Smooth muscle cell (in vitro differentiated cells): ENCODE data around the gene FYN. TPM values are rescaled to one million over a fixed set of nuclear protein-coding genes. Genes with fewer than 3 reads are reported as not detected.

Experiments
- DNase-seq: peaks from one replicate; lab custom pipeline; 2025; ENCODE audit not compliant: unreplicated experiment; lab: John Stamatoyannopoulos, UW
- H2AFZ ChIP-seq: fragments of 200-600 bp; sonication (generic); 2 replicates; pipeline ENCODE4 v1.6.0; 2016; ENCODE audit warnings: antibody characterized with exemption, low read depth, mild to moderate bottlenecking
- H3F3A ChIP-seq: fragments of 200-600 bp; sonication (generic); 2 replicates; pipeline ENCODE4 v1.6.0; 2017; ENCODE audit warnings: antibody characterized with exemption, low read depth
- H3K27ac ChIP-seq: fragments of 200-600 bp; sonication (generic); 2 replicates; pipeline ENCODE4 v1.5.1; 2016; ENCODE audit warnings: low read depth, mild to moderate bottlenecking
- H3K27me3 ChIP-seq: fragments of 200-600 bp; sonication (generic); 2 replicates; pipeline ENCODE4 v1.6.1; 2016; ENCODE audit warnings: low read depth, mild to moderate bottlenecking
- H3K36me3 ChIP-seq: fragments of 200-600 bp; sonication (generic); 2 replicates; pipeline ENCODE4 v1.5.1; 2016; ENCODE audit warnings: low read depth
- H3K4me1 ChIP-seq: fragments of 200-600 bp; sonication (generic); 2 replicates; pipeline ENCODE4 v1.5.1; 2016; ENCODE audit warnings: low read depth
- H3K4me2 ChIP-seq: fragments of 200-600 bp; sonication (generic); 2 replicates; pipeline ENCODE4 v1.6.0; 2016; ENCODE audit warnings: mild to moderate bottlenecking
- H3K4me3 ChIP-seq: fragments of 200-600 bp; sonication (generic); 2 replicates; pipeline ENCODE4 v1.5.1; 2016; ENCODE audit warnings: mild to moderate bottlenecking
- H3K79me2 ChIP-seq: fragments of 200-600 bp; sonication (generic); 2 replicates; pipeline ENCODE4 v1.6.0; 2016; ENCODE audit warnings: low read depth, mild to moderate bottlenecking
- H3K9ac ChIP-seq: fragments of 200-600 bp; sonication (generic); 2 replicates; pipeline ENCODE4 v1.6.0; 2016; ENCODE audit warnings: low read depth
- H3K9me3 ChIP-seq: fragments of 200-600 bp; sonication (generic); replicated peaks from 2 replicates; pipeline ENCODE4 v1.5.1; 2016; ENCODE audit warnings: low read depth
- H4K20me1 ChIP-seq: fragments of 200-600 bp; sonication (generic); 2 replicates; pipeline ENCODE4 v1.6.0; 2016; ENCODE audit warnings: low read depth
- CTCF ChIP-seq: fragments of 200-600 bp; sonication (generic); IDR thresholded peaks from 2 replicates; pipeline ENCODE4 v1.5.1; 2017; ENCODE audit warnings: borderline replicate concordance, mild to moderate bottlenecking, antibody characterized with exemption; ENCODE audit not compliant: insufficient read depth, poor library complexity, severe bottlenecking
- WGBS: methylation state at CpG from one replicate; pipeline ENCODE4 v1.1.7; 2016; ENCODE audit warnings: low lambda C conversion rate; 5-methylcytosine and 5-hydroxymethylcytosine counted together
- polyA plus RNA-seq: library from polyadenylated mRNA; unstranded; fragments of >200 nt; fragmentation: Nextera tagmentation; extraction: Ambion mirVana; gene quantifications from 2 replicates; pipeline ENCODE4 v1.2.1, GENCODE V29; 2016
- total RNA-seq: library from RNA; depleted of rRNA; stranded (reverse); fragments of >200 nt; gene quantifications from 2 replicates; pipeline ENCODE4 v1.2.3, GENCODE V29; 2014

The FYN gene
- total and polyA plus RNA-seq, 2 experiments from 2014 or later = 110 to 138 TPM

GRCh38 chr6:111625099-111625416, 248.2 kb downstream of the FYN start:
- no peaks in the 10 kb centered on the region for H4K20me1 ChIP-seq
- H3K4me2 ChIP-seq = no peak overlapping the region
- no peak overlapping the region for H3K27ac ChIP-seq
- H3K27me3 ChIP-seq = no peaks in the 10 kb centered on the region
- H3K9me3 ChIP-seq = no peaks in the 10 kb centered on the region
- H3F3A ChIP-seq = no peaks in the 10 kb centered on the region
- no peaks in the 10 kb centered on the region for H3K79me2 ChIP-seq
- H3K9ac ChIP-seq = no peak overlapping the region
- no peak overlapping the region for H2AFZ ChIP-seq
- no peak overlapping the region for H3K4me3 ChIP-seq
- WGBS = 90% methylated on average over 3 of the region's 3 CpGs
- no peak for TF ChIP-seq CTCF
- DNase-seq = no peak
- H3K36me3 ChIP-seq = no peaks in the 10 kb centered on the region
- no peaks in the 10 kb centered on the region for H3K4me1 ChIP-seq

DNA sequence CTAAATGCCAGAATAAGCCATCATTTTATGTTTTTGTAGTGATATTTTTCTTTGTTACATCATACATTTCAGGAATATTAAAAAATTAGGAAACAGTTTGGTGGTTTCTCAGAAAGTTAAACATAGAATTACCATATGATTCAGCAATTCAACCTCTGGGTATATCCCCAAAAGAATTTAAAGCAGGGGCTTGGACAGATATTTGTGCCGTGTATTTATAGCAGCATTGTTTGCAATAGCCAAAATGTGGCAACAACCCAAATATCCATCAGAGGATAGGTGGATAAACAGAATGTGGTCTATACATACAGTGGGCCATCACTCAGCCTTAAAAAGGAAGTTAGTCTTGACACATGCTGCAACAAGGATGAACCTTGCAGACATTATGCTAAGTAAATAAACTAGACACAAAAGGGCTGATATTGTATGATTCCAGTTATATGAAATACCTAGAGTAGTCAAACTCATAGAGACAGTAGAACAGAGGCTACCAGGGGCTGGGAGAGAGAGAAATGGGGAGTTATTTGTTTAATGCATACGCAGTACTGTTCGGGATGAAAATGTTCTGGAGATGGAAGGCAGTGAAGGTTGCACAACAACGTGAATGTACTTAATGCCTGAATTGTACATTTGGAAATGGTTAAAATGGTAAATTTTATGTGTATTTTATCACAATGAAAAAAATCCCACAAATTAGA, 248.7 kb downstream of the FYN start:
- no peaks in the 10 kb centered on the region for H4K20me1 ChIP-seq
- DNase-seq = no peak
- no peak overlapping the region for H3K27ac ChIP-seq
- TF ChIP-seq CTCF = no peak
- no peaks in the 10 kb centered on the region for H3K79me2 ChIP-seq
- no peak overlapping the region for H3K4me2 ChIP-seq
- H3K36me3 ChIP-seq = no peaks in the 10 kb centered on the region
- H3K4me3 ChIP-seq = no peak overlapping the region
- no peaks in the 10 kb centered on the region for H3K4me1 ChIP-seq
- no peak overlapping the region for H2AFZ ChIP-seq
- no peaks in the 10 kb centered on the region for H3K9me3 ChIP-seq
- H3K9ac ChIP-seq = no peak overlapping the region
- WGBS = 92% methylated on average over 4 of the region's 4 CpGs
- no peaks in the 10 kb centered on the region for H3F3A ChIP-seq
- no peaks in the 10 kb centered on the region for H3K27me3 ChIP-seq

GRCh38 chr6:111623046-111623718, 250.1 kb downstream of the FYN start:
- Histone ChIP-seq H3K27me3 (no peaks in the 10 kb centered on the region), H4K20me1 (no peaks in the 10 kb centered on the region), H3K4me1 (no peaks in the 10 kb centered on the region), H3K4me2 (no peak overlapping the region), H3K27ac (no peak overlapping the region), H3K9me3 (no peaks in the 10 kb centered on the region), H3F3A (no peaks in the 10 kb centered on the region), H3K36me3 (no peaks in the 10 kb centered on the region), H3K79me2 (no peaks in the 10 kb centered on the region), H3K4me3 (no peak overlapping the region), H3K9ac (no peak overlapping the region), H2AFZ (no peak overlapping the region)
- WGBS = 75% methylated on average over 9 of the region's 9 CpGs
- no peak for TF ChIP-seq CTCF
- no peak for DNase-seq

- no peaks in the 10 kb centered on the region for H3K36me3 ChIP-seq
- H2AFZ ChIP-seq = no peak overlapping the region
- H3K4me2 ChIP-seq = no peak overlapping the region
- no peaks in the 10 kb centered on the region for H3F3A ChIP-seq
- no peak overlapping the region for H3K9ac ChIP-seq
- TF ChIP-seq CTCF = no peak
- H3K79me2 ChIP-seq = no peaks in the 10 kb centered on the region
- H4K20me1 ChIP-seq = no peaks in the 10 kb centered on the region
- H3K9me3 ChIP-seq = no peaks in the 10 kb centered on the region
- DNase-seq = no peak
- H3K27me3 ChIP-seq = no peaks in the 10 kb centered on the region
- no peak overlapping the region for H3K4me3 ChIP-seq
- H3K4me1 ChIP-seq = peaks cover 5% of the 10 kb centered on the region
- no peak overlapping the region for H3K27ac ChIP-seq
Measured at GRCh38 chr6:111620169-111620568, 253.1 kb downstream of the FYN start.
